NCI-H748 treated with DMSO at 0.1 percent for 48 hours (cell line): Measurements from ENCODE around the gene HYAL1.

ENCODE experiments used
- DNase-seq: peaks from one replicate; lab custom pipeline; 2025; lab: John Stamatoyannopoulos, UW

Gene HYAL1

GRCh38 chr3:50334339-50335075 is 31.1 kb upstream of the HYAL1 start:
- DNase-seq: no peak

- no peak for DNase-seq
Measured at GRCh38 chr3:50333744-50334328, 30.5 kb upstream of the HYAL1 start.

- no peak for DNase-seq
Measured at GRCh38 chr3:50331364-50331907, 28.1 kb upstream of the HYAL1 start.

GRCh38 chr3:50330330-50330729 is 27.0 kb upstream of the HYAL1 start:
- no peak for DNase-seq

- DNase-seq: peak; percentile 77
Measured at GRCh38 chr3:50327943-50328691, 24.7 kb upstream of the HYAL1 start, which contains the start of gene TUSC2. TSS of gene TUSC2 (minus strand) at chr3:50328223. CDS start at chr3:50328099, 124 bp downstream.

- no peak for DNase-seq
Measured at GRCh38 chr3:50327129-50327528, 23.8 kb upstream of the HYAL1 start.

GRCh38 chr3:50326182-50326541 is 22.8 kb upstream of the HYAL1 start:
- no peak for DNase-seq

- DNase-seq: no peak
Measured at GRCh38 chr3:50325497-50326181, 22.3 kb upstream of the HYAL1 start.

GRCh38 chr3:50325113-50325480 is 21.7 kb upstream of the HYAL1 start:
- no peak for DNase-seq

GRCh38 chr3:50324351-50325112 is 21.2 kb upstream of the HYAL1 start:
- DNase-seq: peak; percentile 11

GRCh38 chr3:50323614-50324199 is 20.3 kb upstream of the HYAL1 start:
- DNase-seq: no peak

- DNase-seq: no peak
Measured at GRCh38 chr3:50323092-50323600, 19.8 kb upstream of the HYAL1 start.

GRCh38 chr3:50322386-50323091 is 19.2 kb upstream of the HYAL1 start, which contains the start of gene HYAL2:
TSS of gene HYAL2 (minus strand) at chr3:50322745. CDS start at chr3:50320489, 2,256 bp downstream.
- no peak for DNase-seq

- no peak for DNase-seq
Measured at GRCh38 chr3:50322115-50322385, 18.7 kb upstream of the HYAL1 start.

- peak; percentile 73 for DNase-seq
Measured at GRCh38 chr3:50321336-50322114, 18.2 kb upstream of the HYAL1 start.

GRCh38 chr3:50320853-50321335 is 17.5 kb upstream of the HYAL1 start:
- peak; percentile 20 for DNase-seq

GRCh38 chr3:50319894-50320625 is 16.7 kb upstream of the HYAL1 start:
- no peak for DNase-seq

- DNase-seq: no peak
Measured at GRCh38 chr3:50319181-50319893, 16.0 kb upstream of the HYAL1 start.
